H1 (cell line): ENCODE measurements around the gene APBA2. TPM values are rescaled to one million over a fixed set of nuclear protein-coding genes. Genes with fewer than 3 reads are reported as not detected.

Experiments used
- CTCF ChIA-PET: fragments of 300-600 bp; sonication (Branson Sonifier 250); formaldehyde crosslinking; loops from one replicate; lab custom pipeline; 2021; ENCODE audit not compliant: partially characterized antibody; lab: Charles Lee
- POLR2A ChIA-PET: fragments of 300-600 bp; sonication (Branson Sonifier 250); formaldehyde crosslinking; loops from one replicate; lab custom pipeline; 2021; ENCODE audit warnings: inconsistent platforms; ENCODE audit not compliant: partially characterized antibody; lab: Charles Lee
- DNase-seq, 2 experiments: peaks; one replicate each; pipeline versions ENCODE4 v3.0.0 to v3.0.0-alpha.2; 2010 to 2022; ENCODE audit warnings: low spot score in 2 of 2, low read depth in 1 of 2, mixed read lengths in 1 of 2
- FAIRE-seq: peaks from 2 replicates; lab custom pipeline; 2011; peaks lifted over from hg19 to GRCh38; lab: Jason Lieb, UNC
- H2AFZ ChIP-seq: 2 replicates; pipeline ENCODE4 v1.8.1; 2012; ENCODE audit warnings: low read length, inconsistent platforms
- H2AK5ac ChIP-seq: 2 replicates; pipeline ENCODE4 v1.6.1; 2013; ENCODE audit warnings: low read depth, low read length
- H2BK120ac ChIP-seq: replicated peaks from 2 replicates; pipeline ENCODE3; 2013; ENCODE audit warnings: low read depth, low read length, inconsistent platforms
- H2BK12ac ChIP-seq: 2 replicates; pipeline ENCODE4 v1.6.1; 2013; ENCODE audit warnings: low read depth, low read length
- H2BK15ac ChIP-seq: 2 replicates; pipeline ENCODE4 v1.6.1; 2013; ENCODE audit warnings: low read length
- H2BK20ac ChIP-seq: 2 replicates; pipeline ENCODE4 v1.6.1; 2013; ENCODE audit warnings: low read length
- H2BK5ac ChIP-seq: 2 replicates; pipeline ENCODE4 v1.6.1; 2013; ENCODE audit warnings: low read depth, low read length
- H3K14ac ChIP-seq: 2 replicates; pipeline ENCODE4 v1.6.1; 2013; ENCODE audit warnings: inconsistent platforms; ENCODE audit not compliant: insufficient read length
- H3K18ac ChIP-seq: 2 replicates; pipeline ENCODE4 v1.6.1; 2013; ENCODE audit warnings: low read length; ENCODE audit errors: extremely low read depth
- H3K23ac ChIP-seq: 2 replicates; pipeline ENCODE4 v1.6.1; 2013; ENCODE audit warnings: inconsistent platforms; ENCODE audit not compliant: insufficient read length
- H3K23me2 ChIP-seq: 2 replicates; pipeline ENCODE4 v1.6.1; 2013; ENCODE audit warnings: low read depth, low read length
- H3K27ac ChIP-seq: 2 replicates; pipeline ENCODE4 v1.6.1; 2011; ENCODE audit warnings: low read depth, low read length, inconsistent platforms
- H3K27me3 ChIP-seq, 4 experiments: replicated peaks in 1 of 4; 1 replicate in 1 of 4; 2 replicates in 3 of 4; pipeline versions ENCODE4 v1.6.1 to v1.8.1; 2011 to 2013; ENCODE audit warnings: low read length in 3 of 4, mild to moderate bottlenecking in 3 of 4, inconsistent platforms in 2 of 4, mixed read lengths in 2 of 4, moderate library complexity in 1 of 4; ENCODE audit not compliant: control insufficient read depth in 3 of 4, insufficient read depth in 3 of 4; ENCODE audit errors: extremely low read depth in 1 of 4
- H3K36me3 ChIP-seq, 4 experiments: 2 replicates each; pipeline versions ENCODE4 v1.6.1 to v1.8.1; 2011 to 2013; ENCODE audit warnings: mild to moderate bottlenecking in 4 of 4, low read length in 3 of 4, moderate library complexity in 2 of 4, control low read depth in 1 of 4, inconsistent platforms in 1 of 4; ENCODE audit not compliant: insufficient read depth in 4 of 4, control insufficient read depth in 2 of 4
- H3K4ac ChIP-seq: replicated peaks from 2 replicates; pipeline ENCODE3; 2013; ENCODE audit warnings: low read length, low read depth, mixed read lengths, inconsistent platforms; ENCODE audit not compliant: insufficient read length
- H3K4me1 ChIP-seq, 4 experiments: replicated peaks in 1 of 4; 1 replicate in 1 of 4; 2 replicates in 3 of 4; pipeline versions ENCODE4 v1.6.1 to v1.8.1; 2011 to 2013; ENCODE audit warnings: low read length in 3 of 4, inconsistent platforms in 2 of 4, mixed read lengths in 1 of 4; ENCODE audit not compliant: insufficient read depth in 4 of 4, control insufficient read depth in 3 of 4
- H3K4me2 ChIP-seq, 2 experiments: 2 replicates each; pipeline versions ENCODE4 v1.6.1 to v1.8.1; 2011 to 2013; ENCODE audit warnings: low read depth in 2 of 2, low read length in 2 of 2, control low read depth in 1 of 2, inconsistent platforms in 1 of 2, mild to moderate bottlenecking in 1 of 2; ENCODE audit not compliant: insufficient read depth in 1 of 2
- H3K4me3 ChIP-seq, 4 experiments: fragments of 200-600, 300-600 bp in 1 of 4; sonication (generic), shearing (Covaris generic), sonication (Bioruptor Twin) in 1 of 4; 2 replicates each; pipeline versions ENCODE4 v1.5.1 to v1.8.1; 2011 to 2016; ENCODE audit warnings: low read length in 4 of 4, low read depth in 3 of 4, control low read depth in 2 of 4, inconsistent platforms in 2 of 4, mild to moderate bottlenecking in 2 of 4, mixed read lengths in 1 of 4, moderate library complexity in 1 of 4; ENCODE audit not compliant: insufficient read depth in 2 of 4; ENCODE audit errors: extremely low read depth in 1 of 4
- H3K56ac ChIP-seq: replicated peaks from 2 replicates; pipeline ENCODE3; 2013; ENCODE audit warnings: low read depth, mild to moderate bottlenecking, mixed read lengths, low read length, inconsistent platforms; ENCODE audit not compliant: insufficient read length
- H3K79me1 ChIP-seq: 2 replicates; pipeline ENCODE4 v1.6.1; 2013; ENCODE audit warnings: low read depth, low read length, control low read depth
- H3K79me2 ChIP-seq, 2 experiments: 2 replicates each; pipeline versions ENCODE4 v1.6.1 to v1.8.1; 2012 to 2013; ENCODE audit warnings: low read length in 2 of 2, mild to moderate bottlenecking in 2 of 2, inconsistent platforms in 1 of 2; ENCODE audit not compliant: insufficient read depth in 2 of 2, control insufficient read depth in 1 of 2
- H3K9ac ChIP-seq, 4 experiments: replicated peaks in 1 of 4; 1 replicate in 1 of 4; 2 replicates in 3 of 4; pipeline versions ENCODE4 v1.6.1 to v1.8.1; 2011 to 2013; ENCODE audit warnings: low read depth in 3 of 4, low read length in 3 of 4, control low read depth in 2 of 4, mild to moderate bottlenecking in 2 of 4, moderate library complexity in 2 of 4, inconsistent platforms in 1 of 4; ENCODE audit errors: extremely low read depth in 1 of 4
- H3K9me3 ChIP-seq, 2 experiments: 2 replicates each; pipeline versions ENCODE4 v1.6.1 to v1.8.1; 2012 to 2013; ENCODE audit warnings: mild to moderate bottlenecking in 2 of 2, moderate library complexity in 2 of 2, control low read depth in 1 of 2, inconsistent platforms in 1 of 2, low read depth in 1 of 2, low read length in 1 of 2, mixed read lengths in 1 of 2; ENCODE audit not compliant: insufficient read depth in 2 of 2
- H4K20me1 ChIP-seq, 2 experiments: replicated peaks in 1 of 2; 2 replicates each; pipeline versions ENCODE3 to v1.8.1; 2011 to 2013; ENCODE audit warnings: inconsistent platforms in 2 of 2, low read length in 2 of 2, mild to moderate bottlenecking in 1 of 2; ENCODE audit not compliant: insufficient read depth in 2 of 2, control insufficient read depth in 1 of 2
- H4K5ac ChIP-seq: 2 replicates; pipeline ENCODE4 v1.6.1; 2013; ENCODE audit warnings: low read length, low read depth, mixed read lengths, inconsistent platforms; ENCODE audit not compliant: insufficient read length
- H4K8ac ChIP-seq: 2 replicates; pipeline ENCODE4 v1.8.0; 2013; ENCODE audit warnings: mild to moderate bottlenecking, moderate library complexity, low read length, inconsistent platforms; ENCODE audit not compliant: insufficient read depth; ENCODE audit errors: extremely low read depth
- H4K91ac ChIP-seq: replicated peaks from 2 replicates; pipeline ENCODE3; 2013; ENCODE audit warnings: low read length, mixed read lengths, inconsistent platforms; ENCODE audit not compliant: insufficient read length
- CBX5 ChIP-seq: fragments of 300-800, 300-1000 bp; sonication (generic); IDR thresholded peaks from 2 replicates; pipeline ENCODE4 v1.7.1; 2016; ENCODE audit warnings: antibody characterized with exemption, low read length, low read depth
- CHD1 ChIP-seq: IDR thresholded peaks from 2 replicates; pipeline ENCODE4 v1.6.1; 2012; ENCODE audit warnings: low read depth, low read length, improper control_type of control experiment
- CHD2 ChIP-seq: IDR thresholded peaks from 2 replicates; pipeline ENCODE4 v1.6.1; 2012; ENCODE audit warnings: low read length, improper control_type of control experiment
- KDM1A ChIP-seq: fragments of 200-600, 300-600 bp; sonication (generic); IDR thresholded peaks from 2 replicates; pipeline ENCODE4 v1.7.1; 2016; ENCODE audit warnings: mild to moderate bottlenecking, low read length, borderline replicate concordance
- POU5F1 ChIP-seq: IDR thresholded peaks from 2 replicates; pipeline ENCODE4 v1.6.1; 2011; ENCODE audit warnings: low read depth, mild to moderate bottlenecking, low read length, moderate library complexity
- RAD21 ChIP-seq, 2 experiments: IDR thresholded peaks in 1 of 2; conservative IDR thresholded peaks in 1 of 2; 2 replicates each; pipeline ENCODE4 v1.6.1; 2011; ENCODE audit warnings: low read depth in 2 of 2, low read length in 2 of 2, improper control_type of control experiment in 1 of 2, inconsistent platforms in 1 of 2, mild to moderate bottlenecking in 1 of 2, moderate library complexity in 1 of 2
- SAP30 ChIP-seq: fragments of 300-600 bp; sonication (generic); IDR thresholded peaks from 2 replicates; pipeline ENCODE4 v1.7.1; 2012; ENCODE audit warnings: low read length, moderate library complexity, mild to moderate bottlenecking, inconsistent platforms; ENCODE audit not compliant: insufficient read depth, insufficient replicate concordance
- SIRT6 ChIP-seq: IDR thresholded peaks from one replicate; pipeline ENCODE4 v1.7.1; 2012; ENCODE audit warnings: low read length, inconsistent platforms
- TCF12 ChIP-seq: IDR thresholded peaks from 2 replicates; pipeline ENCODE4 v1.6.1; 2011; ENCODE audit warnings: low read depth, mild to moderate bottlenecking, low read length
- WGBS, 2 experiments: shearing (Covaris generic) in 1 of 2; methylation state at CpG; one replicate each; pipeline versions ENCODE4 v1.1.6 to v1.1.7; 2013 to 2015; ENCODE audit warnings: low lambda C conversion rate in 2 of 2, mixed read lengths in 2 of 2, inconsistent platforms in 1 of 2, low coverage in 1 of 2, missing lambda C conversion rate in 1 of 2; ENCODE audit not compliant: insufficient replicate concordance in 2 of 2, insufficient coverage in 1 of 2, insufficient read length in 1 of 2; ENCODE audit errors: extremely low coverage in 1 of 2, missing lambda C conversion rate in 1 of 2; 5-methylcytosine and 5-hydroxymethylcytosine counted together
- polyA plus RNA-seq, 7 experiments: library from polyadenylated mRNA; depleted of rRNA in 3 of 7; stranded (reverse) in 5 of 7; unstranded in 2 of 7; fragments of >200 nt in 5 of 7; fragments of 200-250 nt in 2 of 7; gene quantifications; 1 replicate in 5 of 7; 2 replicates in 1 of 7; 4 replicates in 1 of 7; pipeline versions ENCODE4 v1.2.1 to v1.2.3, GENCODE V29; 2011 to 2013; ENCODE audit warnings: missing spikeins in 2 of 7, mixed read lengths in 2 of 7
- total RNA-seq: library from RNA; stranded (reverse); fragmentation: NEBNext Ultra II Directional; extraction: Animal tissue kit (Norgen Biotek cat#: 25700); gene quantifications from 2 replicates; pipeline ENCODE4 v1.2.1, GENCODE V29; 2021
- TF ChIP-seq, protein P1 (sequence below): IDR thresholded peaks from 2 replicates; pipeline ENCODE4 v1.6.1; 2012; ENCODE audit warnings: inconsistent platforms

Gene APBA2
- total and polyA plus RNA-seq, 2 of the 8 experiments (the other 6 are each of a cell fraction or from before 2014, with no cell fraction given), result 15.5 to 19.0 TPM

DNA sequence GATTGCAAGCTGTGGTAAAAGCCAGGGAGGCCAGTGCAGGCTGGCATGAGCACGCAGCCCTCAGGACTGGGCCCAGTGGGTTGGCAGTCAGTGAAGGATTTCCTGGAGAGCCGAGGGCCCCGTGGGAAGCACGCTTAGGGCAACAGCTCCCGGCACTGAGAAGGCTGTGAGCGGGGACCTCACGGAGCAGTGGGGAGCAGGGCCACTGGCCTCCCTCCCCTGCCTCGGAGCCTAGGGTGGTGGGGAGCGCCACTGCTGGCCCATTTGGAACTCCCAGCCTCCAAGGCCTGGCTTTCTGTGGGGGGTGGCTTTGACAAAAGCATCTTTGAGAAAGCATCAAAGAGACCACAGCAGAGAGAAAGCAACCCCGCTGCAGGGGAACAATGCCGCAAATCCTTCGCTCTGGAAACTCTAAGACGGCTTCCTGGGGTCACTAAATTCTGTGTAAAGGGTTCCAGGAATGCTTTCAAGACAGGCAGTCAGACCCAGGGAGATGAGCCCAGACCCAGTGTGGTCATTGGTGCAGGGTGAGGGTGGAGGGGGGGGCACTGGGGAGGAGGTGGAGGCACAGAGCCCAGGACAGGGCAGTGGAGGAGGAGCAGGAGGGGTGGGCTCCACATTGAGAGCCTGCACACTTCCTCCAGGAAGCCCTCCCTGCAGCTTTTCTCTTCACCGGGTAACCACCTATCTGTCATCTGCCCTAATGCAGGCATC lies 9.5 kb upstream of the APBA2 start:
- no peaks in the 10 kb centered on the region for H3K9me3 ChIP-seq
- no peak overlapping the region for H4K91ac ChIP-seq
- peak overlapping the region; percentile 71; the same call in 1 of the 2 replicates for H2BK12ac ChIP-seq
- no peak overlapping the region for H3K56ac ChIP-seq
- no peak overlapping the region for H3K4ac ChIP-seq
- H3K14ac ChIP-seq, result no peak overlapping the region
- H2BK5ac ChIP-seq, result no peak overlapping the region
- no peak overlapping the region for H2AFZ ChIP-seq
- peaks cover 9 to 16% (median 13%) of the 10 kb centered on the region in 4 experiments; a peak in 6 of 7 replicates for H3K4me1 ChIP-seq
- 0 out of 2 replicates have a peak overlapping the region, but pooled peaks have one; percentile 0 for H2AK5ac ChIP-seq
- peak overlapping the region in 3 of 4 experiments; percentile 5 to 33 (median 26); a peak in 5 of 8 replicates for H3K4me3 ChIP-seq
- H3K79me1 ChIP-seq, result no peaks in the 10 kb centered on the region
- H3K36me3 ChIP-seq, result no peaks in the 10 kb centered on the region; a peak in 1 of 8 replicates
- H2BK120ac ChIP-seq, result peak overlapping the region; percentile 67
- H3K23ac ChIP-seq, result no peak overlapping the region
- CTCF ChIA-PET, result interaction anchor here (1.0 to 1.3 kb wide), 4 partner anchors 9 to 27 kb away, joined by 3 to 5 read pairs (median 3); no protein-coding TSS in a partner anchor
- 0 out of 2 replicates have a peak overlapping the region, but pooled peaks have one; percentile 32 for H2BK20ac ChIP-seq
- H3K4me2 ChIP-seq, result peak overlapping the region; percentile 54 to 55
- no peak overlapping the region for H3K9ac ChIP-seq
- peak; percentile 42 for FAIRE-seq
- no peaks in the 10 kb centered on the region; the same call in 1 of the 2 replicates for H3K23me2 ChIP-seq
- H4K20me1 ChIP-seq, result no peaks in the 10 kb centered on the region
- POLR2A ChIA-PET, result interaction anchor here (1.8 kb wide), 1 partner anchor 9 kb away, joined by 7 read pairs; the partner anchor contains the start of gene APBA2
- 13% methylated on average over 14 of the region's 14 CpGs; no CpG with 5 or more reads in 1 of the 2 experiments for WGBS, 2 experiments
- H4K5ac ChIP-seq, result no peak overlapping the region
- DNase-seq, result peak; percentile 71 to 75
- no peaks in the 10 kb centered on the region for H3K79me2 ChIP-seq
- peak overlapping the region; percentile 61 for H2BK15ac ChIP-seq
- H4K8ac ChIP-seq, result peak overlapping the region; percentile 45; the same call in 1 of the 2 replicates
- H3K18ac ChIP-seq, result peak overlapping the region; percentile 62
- H3K27me3 ChIP-seq, result peaks cover 0 to 13% (median 4%) of the 10 kb centered on the region in 4 experiments; a peak in 4 of 7 replicates
- no peak overlapping the region for H3K27ac ChIP-seq
- TF ChIP-seq TCF12 (0 out of 2 replicates have a peak, but pooled peaks have one; percentile 17), POU5F1 (no peak), RAD21 (IDR thresholded peaks at IDR 0.05 in 1 of 2, conservative IDR thresholded peaks at IDR 0.05 in 1 of 2; ENCODE audit: low read depth in 2 of 2, low read length in 2 of 2) (peak; percentile 8 to 14; a peak in 1 of 4 replicates), CHD2 (no peak), KDM1A (0 out of 2 replicates have a peak, but pooled peaks have one; percentile 53), CBX5 (no peak), CHD1 (no peak), SIRT6 (no peak), SAP30 (no peak)
- TF ChIP-seq, protein P1, sequence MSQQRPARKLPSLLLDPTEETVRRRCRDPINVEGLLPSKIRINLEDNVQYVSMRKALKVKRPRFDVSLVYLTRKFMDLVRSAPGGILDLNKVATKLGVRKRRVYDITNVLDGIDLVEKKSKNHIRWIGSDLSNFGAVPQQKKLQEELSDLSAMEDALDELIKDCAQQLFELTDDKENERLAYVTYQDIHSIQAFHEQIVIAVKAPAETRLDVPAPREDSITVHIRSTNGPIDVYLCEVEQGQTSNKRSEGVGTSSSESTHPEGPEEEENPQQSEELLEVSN, result no peak
